ENCODE results near the gene C1GALT1C1L.

GRCh38 chr2:43699761-43700160, 23.5 kb upstream of the C1GALT1C1L start:
- TF ChIP-seq POLR2A (IDR thresholded peaks at IDR 0.05; ENCODE audit: low read length) (no peak), GATA1 (IDR thresholded peaks at IDR 0.05; ENCODE audit: low read depth, low read length) (no peak)

All from erythroblast (primary cell).